Gastroesophageal sphincter (tissue), 3 donors: ENCODE measurements around the gene EIF2B5.
A peak's percentile ranks its signal among the peaks of the same experiment; 100 is the strongest.

Experiments used
- POLR2A ChIP-seq, 2 donors: fragments of 450-650 bp; IDR thresholded peaks; one replicate each; pipeline ENCODE4 v1.6.1; 2017; ENCODE audit warnings: antibody characterized with exemption in 2 of 2, mild to moderate bottlenecking in 2 of 2, moderate library complexity in 1 of 2
- POLR2AphosphoS5 ChIP-seq: sonication (generic); formaldehyde crosslinking; IDR thresholded peaks from one replicate; pipeline ENCODE4 v1.6.1; 2017; ENCODE audit warnings: antibody characterized with exemption
- TF ChIP-seq, protein P1 (sequence below), 4 experiments: fragments of 200-600 bp in 2 of 4; fragments of 450-650 bp in 2 of 4; sonication (generic) in 1 of 4; IDR thresholded peaks; one replicate each; pipeline ENCODE4 v1.5.1; 2017 to 2019; ENCODE audit warnings: antibody characterized with exemption in 4 of 4, mild to moderate bottlenecking in 2 of 4, moderate library complexity in 2 of 4

DNA sequence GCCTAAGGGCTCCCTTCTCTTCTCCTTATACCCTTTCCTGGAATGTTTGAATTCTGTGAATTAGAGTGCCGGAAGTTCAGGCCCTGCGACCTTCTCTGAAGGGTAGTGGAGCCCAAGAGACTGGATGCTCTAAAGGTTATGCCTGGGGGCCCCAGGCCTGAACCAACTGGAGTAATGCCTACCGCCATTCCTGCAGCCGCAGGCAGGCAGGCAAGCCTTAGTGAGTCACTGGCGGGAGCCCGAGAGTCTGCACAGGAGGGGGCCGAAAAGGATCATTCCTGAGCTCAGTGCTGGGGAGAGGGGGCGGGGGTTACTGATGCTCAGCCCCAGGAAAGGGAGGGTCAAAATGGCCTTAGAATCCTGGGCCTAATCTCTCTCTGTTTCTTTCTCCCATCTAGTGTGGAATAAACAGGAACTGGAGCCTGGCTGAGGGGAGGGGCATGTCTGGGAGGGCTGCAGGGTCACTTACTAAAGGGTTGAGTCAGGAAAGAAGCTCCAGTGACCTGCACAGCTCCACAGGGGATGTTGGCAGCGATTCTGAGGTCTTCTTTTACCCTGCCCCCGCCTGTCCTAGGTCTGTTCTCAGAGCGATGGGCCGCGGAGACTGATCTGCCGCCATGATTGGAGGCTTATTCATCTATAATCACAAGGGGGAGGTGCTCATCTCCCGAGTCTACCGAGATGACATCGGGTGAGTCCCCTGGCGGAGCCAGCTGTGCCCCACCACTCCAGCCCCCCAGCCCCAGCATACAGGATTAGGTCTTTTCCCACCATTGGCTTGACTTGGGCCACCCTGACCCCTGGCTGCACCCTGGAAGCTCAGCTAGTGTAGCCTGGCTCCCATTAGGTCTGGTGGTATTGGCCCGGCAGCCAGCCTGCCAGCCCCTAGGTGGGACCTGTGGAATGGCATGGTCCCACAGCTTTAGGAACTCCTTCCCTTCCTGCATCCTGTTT, 41.5 kb downstream of the EIF2B5 start:
- TF ChIP-seq POLR2A (IDR thresholded peaks at IDR 0.05): no peak
- TF ChIP-seq, protein P1, sequence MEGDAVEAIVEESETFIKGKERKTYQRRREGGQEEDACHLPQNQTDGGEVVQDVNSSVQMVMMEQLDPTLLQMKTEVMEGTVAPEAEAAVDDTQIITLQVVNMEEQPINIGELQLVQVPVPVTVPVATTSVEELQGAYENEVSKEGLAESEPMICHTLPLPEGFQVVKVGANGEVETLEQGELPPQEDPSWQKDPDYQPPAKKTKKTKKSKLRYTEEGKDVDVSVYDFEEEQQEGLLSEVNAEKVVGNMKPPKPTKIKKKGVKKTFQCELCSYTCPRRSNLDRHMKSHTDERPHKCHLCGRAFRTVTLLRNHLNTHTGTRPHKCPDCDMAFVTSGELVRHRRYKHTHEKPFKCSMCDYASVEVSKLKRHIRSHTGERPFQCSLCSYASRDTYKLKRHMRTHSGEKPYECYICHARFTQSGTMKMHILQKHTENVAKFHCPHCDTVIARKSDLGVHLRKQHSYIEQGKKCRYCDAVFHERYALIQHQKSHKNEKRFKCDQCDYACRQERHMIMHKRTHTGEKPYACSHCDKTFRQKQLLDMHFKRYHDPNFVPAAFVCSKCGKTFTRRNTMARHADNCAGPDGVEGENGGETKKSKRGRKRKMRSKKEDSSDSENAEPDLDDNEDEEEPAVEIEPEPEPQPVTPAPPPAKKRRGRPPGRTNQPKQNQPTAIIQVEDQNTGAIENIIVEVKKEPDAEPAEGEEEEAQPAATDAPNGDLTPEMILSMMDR (IDR thresholded peaks at IDR 0.05): peak in 2 of 4 experiments; percentile 4 to 9
- TF ChIP-seq POLR2AphosphoS5: peak; percentile 44
